Sigmoid colon (tissue), 7 donors: ENCODE results near the gene SPESP1. TPM values are rescaled to one million over a fixed set of nuclear protein-coding genes. Genes with fewer than 3 reads are reported as not detected.

Experiments used
- DNase-seq: peaks from one replicate; pipeline ENCODE4 v3.0.0-alpha.2; 2019
- H3K27ac ChIP-seq, 4 donors: fragments of 200-600 bp; sonication (generic); one replicate each; pipeline ENCODE4 v1.5.1; 2016 to 2019; ENCODE audit warnings: mild to moderate bottlenecking in 1 of 4
- H3K27me3 ChIP-seq, 3 donors: fragments of 200-600 bp; sonication (generic); one replicate each; pipeline ENCODE4 v1.5.1; 2019; ENCODE audit warnings: mild to moderate bottlenecking in 1 of 3
- H3K36me3 ChIP-seq, 4 donors: fragments of 200-600 bp; sonication (generic); one replicate each; pipeline ENCODE4 v1.5.1; 2016 to 2019
- H3K4me1 ChIP-seq, 4 donors: fragments of 200-600 bp; sonication (generic); one replicate each; pipeline ENCODE4 v1.5.1; 2017 to 2019
- H3K4me3 ChIP-seq, 4 donors: fragments of 200-600 bp; sonication (generic); one replicate each; pipeline ENCODE4 v1.5.1; 2017 to 2019; ENCODE audit warnings: mild to moderate bottlenecking in 2 of 4, moderate library complexity in 1 of 4
- H3K9me3 ChIP-seq, 4 donors: fragments of 200-600 bp in 3 of 4; sonication (generic) in 3 of 4; one replicate each; pipeline versions ENCODE4 v1.5.1 to v1.6.1; 2013 to 2019
- EP300 ChIP-seq, 4 donors: sonication (generic); formaldehyde crosslinking; IDR thresholded peaks; one replicate each; pipeline ENCODE4 v1.6.1; 2017; ENCODE audit warnings: antibody characterized with exemption in 4 of 4
- POLR2A ChIP-seq, 2 donors: fragments of 450-650 bp; IDR thresholded peaks; one replicate each; pipeline ENCODE4 v1.6.1; 2016; ENCODE audit warnings: antibody characterized with exemption in 2 of 2, mild to moderate bottlenecking in 2 of 2, moderate library complexity in 2 of 2
- POLR2AphosphoS5 ChIP-seq, 4 donors: sonication (generic); formaldehyde crosslinking; IDR thresholded peaks; one replicate each; pipeline ENCODE4 v1.6.1; 2017; ENCODE audit warnings: antibody characterized with exemption in 4 of 4
- WGBS, 2 donors: extraction: QIAGEN DNeasy Blood & Tissue Kit; methylation state at CpG; one replicate each; pipeline ENCODE4 v1.1.7; 2013; 5-methylcytosine and 5-hydroxymethylcytosine counted together
- intact Hi-C: fragments of 100-400 bp; cut with DNase I; formaldehyde crosslinking; loops from one replicate; pipeline ENCODE4 v1.15.1; 2023
- polyA plus RNA-seq, 3 donors: library from polyadenylated mRNA; stranded (reverse); fragments of 200-250 nt; gene quantifications; one replicate each; pipeline ENCODE4 v1.2.3, GENCODE V29; 2013
- total RNA-seq, 4 donors: library from RNA; depleted of rRNA; stranded (reverse); fragments of >200 nt; gene quantifications; one replicate each; pipeline ENCODE4 v1.1.0, GENCODE V29; 2016
- TF ChIP-seq, protein P1 (sequence below), 4 experiments: fragments of 450-650 bp in 3 of 4; fragments of 200-600 bp in 1 of 4; IDR thresholded peaks; one replicate each; pipeline ENCODE4 v1.5.1; 2016 to 2019; ENCODE audit warnings: antibody characterized with exemption in 4 of 4, mild to moderate bottlenecking in 3 of 4, moderate library complexity in 2 of 4
- donor health status: healthy with polysubstance abuse.
- donor health status: Bipolar disorder and iron deficiency.
- donor health status: healthy.

SPESP1 gene
- total and polyA plus RNA-seq, 7 donors, result 1.5 to 3.6 (median 2.7) TPM; not detected in 2

DNA sequence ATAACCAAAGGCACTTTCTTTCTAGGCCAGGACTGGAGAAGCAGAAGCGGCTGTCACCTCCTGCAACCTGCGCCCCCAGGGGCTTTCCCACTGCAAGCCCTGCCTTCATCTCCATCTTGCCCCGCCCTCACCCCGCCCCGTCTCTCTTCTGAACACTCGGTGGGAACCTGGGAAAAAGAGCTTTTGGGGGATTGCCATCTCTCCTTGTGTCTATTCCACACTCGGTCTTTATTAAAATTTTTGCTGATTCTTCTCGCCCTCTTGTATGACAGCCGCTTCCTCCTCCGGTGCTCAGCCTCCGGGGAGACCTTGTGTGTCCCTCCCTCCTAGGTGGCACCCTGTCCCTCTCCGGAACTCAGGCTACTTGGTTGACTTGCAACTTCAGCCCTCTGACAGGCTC lies 41.9 kb upstream of the SPESP1 start:
- no peak for TF ChIP-seq POLR2A (IDR thresholded peaks at IDR 0.05)
- TF ChIP-seq, protein P1, sequence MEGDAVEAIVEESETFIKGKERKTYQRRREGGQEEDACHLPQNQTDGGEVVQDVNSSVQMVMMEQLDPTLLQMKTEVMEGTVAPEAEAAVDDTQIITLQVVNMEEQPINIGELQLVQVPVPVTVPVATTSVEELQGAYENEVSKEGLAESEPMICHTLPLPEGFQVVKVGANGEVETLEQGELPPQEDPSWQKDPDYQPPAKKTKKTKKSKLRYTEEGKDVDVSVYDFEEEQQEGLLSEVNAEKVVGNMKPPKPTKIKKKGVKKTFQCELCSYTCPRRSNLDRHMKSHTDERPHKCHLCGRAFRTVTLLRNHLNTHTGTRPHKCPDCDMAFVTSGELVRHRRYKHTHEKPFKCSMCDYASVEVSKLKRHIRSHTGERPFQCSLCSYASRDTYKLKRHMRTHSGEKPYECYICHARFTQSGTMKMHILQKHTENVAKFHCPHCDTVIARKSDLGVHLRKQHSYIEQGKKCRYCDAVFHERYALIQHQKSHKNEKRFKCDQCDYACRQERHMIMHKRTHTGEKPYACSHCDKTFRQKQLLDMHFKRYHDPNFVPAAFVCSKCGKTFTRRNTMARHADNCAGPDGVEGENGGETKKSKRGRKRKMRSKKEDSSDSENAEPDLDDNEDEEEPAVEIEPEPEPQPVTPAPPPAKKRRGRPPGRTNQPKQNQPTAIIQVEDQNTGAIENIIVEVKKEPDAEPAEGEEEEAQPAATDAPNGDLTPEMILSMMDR (IDR thresholded peaks at IDR 0.05), result no peak
- no peak for TF ChIP-seq EP300 (IDR thresholded peaks at IDR 0.05)
- TF ChIP-seq POLR2AphosphoS5 (IDR thresholded peaks at IDR 0.05), result no peak
- intact Hi-C loops, result no loop called here
- DNase-seq, result no peak
- H3K4me3 ChIP-seq, result no peak overlapping the region
- WGBS, 2 donors, result 59 to 62% methylated on average over 12 of the region's 12 CpGs
- H3K9me3 ChIP-seq, result no peaks in the 10 kb centered on the region
- H3K4me1 ChIP-seq, result peaks cover 0 to 13% (median 9%) of the 10 kb centered on the region in 4 donors
- H3K36me3 ChIP-seq, result no peaks in the 10 kb centered on the region
- no peak overlapping the region for H3K27ac ChIP-seq
- H3K27me3 ChIP-seq, result no peaks in the 10 kb centered on the region

DNA sequence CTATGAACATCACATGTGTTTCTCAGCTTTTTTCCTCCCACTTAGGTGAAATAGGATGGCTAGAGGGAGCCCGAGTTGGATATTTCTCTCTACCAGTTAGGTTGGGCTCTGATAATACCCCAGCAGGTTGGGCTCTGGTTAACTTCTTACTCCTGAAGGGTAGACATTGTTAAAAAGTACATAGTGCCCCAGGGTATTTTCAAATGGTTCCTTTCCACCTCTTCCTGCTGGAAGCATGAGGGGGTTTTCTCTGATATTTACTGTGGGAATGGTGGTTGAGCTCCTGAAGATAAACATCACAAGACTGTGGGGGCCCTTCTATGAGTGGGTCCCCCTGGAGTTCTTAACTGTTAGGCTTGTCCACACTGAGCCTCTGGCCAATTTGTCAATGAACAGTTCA lies 36.1 kb upstream of the SPESP1 start:
- Histone ChIP-seq H3K27me3 (peaks cover 0 to 10% (median 0%) of the 10 kb centered on the region in 3 donors), H3K36me3 (no peaks in the 10 kb centered on the region), H3K4me1 (no peaks in the 10 kb centered on the region), H3K9me3 (no peaks in the 10 kb centered on the region), H3K4me3 (no peak overlapping the region), H3K27ac (no peak overlapping the region)
- no peak for TF ChIP-seq EP300 (IDR thresholded peaks at IDR 0.05)
- TF ChIP-seq, protein P1 (IDR thresholded peaks at IDR 0.05), result no peak
- TF ChIP-seq POLR2AphosphoS5 (IDR thresholded peaks at IDR 0.05), result no peak
- no peak for TF ChIP-seq POLR2A (IDR thresholded peaks at IDR 0.05)
- intact Hi-C loops, result no loop called here
- WGBS, 2 donors, result 82 to 83% methylated on average over 1 of the region's 1 CpG
- DNase-seq, result no peak

DNA sequence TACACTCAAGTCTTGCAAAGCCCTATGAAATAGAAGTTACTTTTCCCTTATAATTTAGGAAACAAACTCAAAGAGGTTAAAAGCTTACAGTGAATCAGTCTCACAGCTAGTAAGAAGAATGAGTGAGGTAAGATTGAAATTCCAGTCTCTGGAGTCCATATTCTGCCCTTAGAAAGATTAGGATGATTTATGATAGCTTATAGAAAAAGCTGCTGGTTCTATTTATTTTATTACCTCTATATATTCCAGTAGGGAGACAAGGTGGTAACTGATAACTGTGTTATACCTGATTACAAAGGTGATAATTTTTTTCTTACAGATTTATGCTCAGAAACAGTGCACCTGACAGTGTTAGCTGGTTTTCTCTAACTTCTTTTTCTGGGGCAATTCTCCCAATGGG lies 34.1 kb upstream of the SPESP1 start:
- Histone ChIP-seq H3K27me3 (peaks cover 0 to 10% (median 0%) of the 10 kb centered on the region in 3 donors), H3K4me3 (no peak overlapping the region), H3K27ac (no peak overlapping the region), H3K4me1 (no peaks in the 10 kb centered on the region), H3K9me3 (no peaks in the 10 kb centered on the region), H3K36me3 (no peaks in the 10 kb centered on the region)
- TF ChIP-seq EP300 (IDR thresholded peaks at IDR 0.05) (no peak), POLR2AphosphoS5 (IDR thresholded peaks at IDR 0.05) (no peak)
- TF ChIP-seq, protein P1 (IDR thresholded peaks at IDR 0.05), result no peak
- DNase-seq, result no peak
- intact Hi-C loops, result no loop called here

DNA sequence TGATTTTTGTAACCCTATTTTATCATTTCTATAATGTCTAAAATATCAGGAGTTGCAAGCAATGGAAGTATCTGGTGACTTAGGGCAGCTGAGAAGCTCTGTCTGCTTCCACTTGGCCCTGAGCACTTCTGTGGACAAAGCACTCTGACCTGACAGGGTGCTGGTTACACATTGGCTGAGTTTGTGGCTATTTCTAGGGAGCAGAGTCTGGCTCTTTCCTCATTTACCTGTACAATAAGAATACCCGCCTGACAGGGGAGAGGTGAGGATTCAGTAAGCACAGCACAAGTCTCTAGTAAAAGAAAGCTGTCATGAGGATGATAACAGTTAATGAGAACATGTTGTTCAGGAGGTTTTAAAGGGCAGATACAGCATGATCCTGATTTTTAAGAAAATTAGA lies 33.3 kb upstream of the SPESP1 start:
- peaks cover 0 to 15% (median 0%) of the 10 kb centered on the region in 3 donors for H3K27me3 ChIP-seq
- no peak for DNase-seq
- WGBS, 2 donors, result 68 to 93% methylated on average over 1 of the region's 1 CpG
- no peak overlapping the region for H3K27ac ChIP-seq
- H3K4me3 ChIP-seq, result no peak overlapping the region
- no peaks in the 10 kb centered on the region for H3K4me1 ChIP-seq
- no peak for TF ChIP-seq POLR2A (IDR thresholded peaks at IDR 0.05)
- TF ChIP-seq EP300 (IDR thresholded peaks at IDR 0.05), result no peak
- TF ChIP-seq, protein P1 (IDR thresholded peaks at IDR 0.05), result no peak
- no peak for TF ChIP-seq POLR2AphosphoS5 (IDR thresholded peaks at IDR 0.05)
- no peaks in the 10 kb centered on the region for H3K9me3 ChIP-seq
- H3K36me3 ChIP-seq, result no peaks in the 10 kb centered on the region
- intact Hi-C loops, result no loop called here

DNA sequence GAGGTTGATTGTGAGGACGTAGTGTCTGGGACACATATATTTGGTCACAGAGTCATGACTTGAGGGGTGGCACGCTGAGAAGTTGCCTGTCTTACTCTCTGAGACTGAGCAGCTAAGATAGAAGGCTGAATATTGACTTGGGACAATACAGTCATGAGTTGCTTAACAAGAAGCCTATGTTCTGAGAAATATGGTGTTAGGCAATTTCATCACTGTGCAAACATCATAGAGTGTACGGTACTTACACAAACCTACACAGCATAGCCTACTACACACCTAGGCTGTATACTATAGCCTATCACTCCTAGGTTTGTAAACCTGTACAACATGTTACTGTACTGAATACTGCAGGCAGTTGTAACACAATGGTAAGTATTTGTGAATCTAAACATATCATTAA lies 30.3 kb upstream of the SPESP1 start:
- 51 to 84% methylated on average over 3 of the region's 3 CpGs for WGBS, 2 donors
- intact Hi-C loops, result no loop called here
- TF ChIP-seq EP300 (IDR thresholded peaks at IDR 0.05), result no peak
- TF ChIP-seq POLR2AphosphoS5 (IDR thresholded peaks at IDR 0.05), result no peak
- TF ChIP-seq POLR2A (IDR thresholded peaks at IDR 0.05), result no peak
- TF ChIP-seq, protein P1 (IDR thresholded peaks at IDR 0.05), result no peak
- Histone ChIP-seq H3K9me3 (no peaks in the 10 kb centered on the region), H3K4me3 (no peak overlapping the region), H3K27ac (no peak overlapping the region), H3K4me1 (no peaks in the 10 kb centered on the region), H3K27me3 (peaks cover 0 to 7% (median 0%) of the 10 kb centered on the region in 3 donors), H3K36me3 (no peaks in the 10 kb centered on the region)
- no peak for DNase-seq
